Neural cell (in vitro differentiated cells): ENCODE measurements around the gene AGBL4. TPM values are rescaled to one million over a fixed set of nuclear protein-coding genes. Genes with fewer than 3 reads are reported as not detected.

Source experiments
- H2AFZ ChIP-seq: fragments of 200-600, 300-800 bp; sonication (generic), shearing (Covaris generic); 2 replicates; pipeline ENCODE4 v1.6.0; 2014; ENCODE audit warnings: low read depth, mild to moderate bottlenecking, antibody characterized with exemption, low read length, moderate library complexity
- H3F3A ChIP-seq: fragments of 200-600 bp; shearing (Covaris generic); 2 replicates; pipeline ENCODE4 v1.6.1; 2016; ENCODE audit warnings: mild to moderate bottlenecking, moderate library complexity, mixed read lengths, antibody characterized with exemption, low read length; ENCODE audit not compliant: insufficient read depth, poor library complexity, severe bottlenecking
- H3K27ac ChIP-seq: fragments of 200-600, 300-800 bp; sonication (generic), shearing (Covaris generic); 2 replicates; pipeline ENCODE4 v1.5.1; 2014; ENCODE audit warnings: mild to moderate bottlenecking, low read length, moderate library complexity
- H3K27me3 ChIP-seq: fragments of 300-800, 200-600 bp; sonication (generic), shearing (Covaris generic); 2 replicates; pipeline ENCODE4 v1.6.0; 2014; ENCODE audit warnings: mild to moderate bottlenecking, low read depth, low read length, moderate library complexity; ENCODE audit not compliant: insufficient read depth
- H3K36me3 ChIP-seq: fragments of 300-800, 200-600 bp; sonication (generic), shearing (Covaris generic); 2 replicates; pipeline ENCODE4 v1.5.1; 2014; ENCODE audit warnings: mild to moderate bottlenecking, antibody characterized with exemption, low read length, moderate library complexity; ENCODE audit not compliant: insufficient read depth
- H3K4me2 ChIP-seq: fragments of 300-800, 200-600 bp; sonication (generic), shearing (Covaris generic); 2 replicates; pipeline ENCODE4 v1.6.0; 2014; ENCODE audit warnings: mild to moderate bottlenecking, low read length
- H3K4me3 ChIP-seq: fragments of 300-800, 200-600 bp; sonication (generic), shearing (Covaris generic); 2 replicates; pipeline ENCODE4 v1.5.1; 2014; ENCODE audit warnings: mild to moderate bottlenecking, low read length, moderate library complexity
- H3K79me2 ChIP-seq: fragments of 200-600 bp; shearing (Covaris generic); replicated peaks from 2 replicates; pipeline ENCODE4 v1.6.0; 2014; ENCODE audit warnings: mild to moderate bottlenecking, low read length, moderate library complexity; ENCODE audit not compliant: insufficient read depth
- H3K9ac ChIP-seq: fragments of 300-800, 200-600 bp; sonication (generic), shearing (Covaris generic); 2 replicates; pipeline ENCODE4 v1.6.1; 2016; ENCODE audit warnings: mild to moderate bottlenecking, low read length, mixed read lengths
- H3K9me2 ChIP-seq: fragments of 200-600 bp; shearing (Covaris generic); 2 replicates; pipeline ENCODE4 v1.6.1; 2016; ENCODE audit warnings: mild to moderate bottlenecking, low read length, mixed read lengths; ENCODE audit not compliant: insufficient read depth
- H3K9me3 ChIP-seq: fragments of 200-600, 300-800 bp; sonication (generic), shearing (Covaris generic); 2 replicates; pipeline ENCODE4 v1.6.1; 2016; ENCODE audit warnings: mild to moderate bottlenecking, mixed run types, low read length, moderate library complexity, mixed read lengths
- H4K20me1 ChIP-seq: fragments of 200-600 bp; shearing (Covaris generic); 2 replicates; pipeline ENCODE4 v1.6.1; 2016; ENCODE audit warnings: mild to moderate bottlenecking, mixed run types; ENCODE audit not compliant: insufficient read depth
- CTCF ChIP-seq: fragments of 450-650 bp; IDR thresholded peaks from 2 replicates; pipeline ENCODE4 v1.5.1; 2014; ENCODE audit warnings: antibody characterized with exemption, mild to moderate bottlenecking, moderate library complexity; ENCODE audit not compliant: poor library complexity, severe bottlenecking
- EP300 ChIP-seq: fragments of 450-650 bp; conservative IDR thresholded peaks from 2 replicates; pipeline ENCODE4 v1.6.1; 2014; ENCODE audit warnings: antibody characterized with exemption, mild to moderate bottlenecking, moderate library complexity; ENCODE audit not compliant: poor library complexity, severe bottlenecking
- EZH2 ChIP-seq: fragments of 200-600, 300-800 bp; shearing (Covaris generic), sonication (generic); IDR thresholded peaks from 2 replicates; pipeline ENCODE4 v1.6.1; 2014; ENCODE audit warnings: antibody characterized with exemption, low read length, borderline replicate concordance, mild to moderate bottlenecking; ENCODE audit not compliant: insufficient read depth, poor library complexity, severe bottlenecking
- MXI1 ChIP-seq: fragments of 450-650 bp; conservative IDR thresholded peaks from 2 replicates; pipeline ENCODE4 v1.6.1; 2014; ENCODE audit warnings: antibody characterized with exemption, mild to moderate bottlenecking; ENCODE audit not compliant: poor library complexity, severe bottlenecking
- POLR2AphosphoS5 ChIP-seq: IDR thresholded peaks from 2 replicates; pipeline ENCODE4 v1.6.1; 2012
- RAD21 ChIP-seq: fragments of 450-650 bp; conservative IDR thresholded peaks from 2 replicates; pipeline ENCODE4 v1.6.1; 2014; ENCODE audit warnings: antibody characterized with exemption, mild to moderate bottlenecking, moderate library complexity
- REST ChIP-seq: IDR thresholded peaks from 2 replicates; pipeline ENCODE4 v1.6.1; 2012; ENCODE audit warnings: borderline replicate concordance
- SMC3 ChIP-seq: fragments of 450-650 bp; conservative IDR thresholded peaks from 2 replicates; pipeline ENCODE4 v1.6.1; 2014; ENCODE audit warnings: antibody characterized with exemption, mild to moderate bottlenecking, moderate library complexity; ENCODE audit not compliant: poor library complexity
- TAF1 ChIP-seq: IDR thresholded peaks from 2 replicates; pipeline ENCODE4 v1.6.1; 2012; ENCODE audit warnings: low read depth
- polyA plus RNA-seq: library from polyadenylated mRNA; depleted of rRNA; stranded (reverse); fragments of >200 nt; gene quantifications from 2 replicates; pipeline ENCODE4 v1.2.3, GENCODE V29; 2014

The AGBL4 gene
- polyA plus RNA-seq, 1 donor from 2014 or later: 1.3 TPM

- TF ChIP-seq MXI1: no peak
- TF ChIP-seq RAD21: no peak
- TF ChIP-seq REST: no peak
- TF ChIP-seq POLR2AphosphoS5: no peak
- TF ChIP-seq EZH2: no peak
- no peak for TF ChIP-seq SMC3
- no peak for TF ChIP-seq EP300
- TF ChIP-seq TAF1: no peak
- Histone ChIP-seq H2AFZ (no peak overlapping the region), H3K9me3 (no peaks in the 10 kb centered on the region), H3K36me3 (peaks cover 7% of the 10 kb centered on the region), H3K4me2 (no peak overlapping the region), H3K9ac (no peak overlapping the region), H3K79me2 (no peaks in the 10 kb centered on the region), H3K4me3 (no peak overlapping the region), H3K9me2 (no peaks in the 10 kb centered on the region), H3K27ac (no peak overlapping the region), H4K20me1 (no peaks in the 10 kb centered on the region), H3K27me3 (no peaks in the 10 kb centered on the region), H3F3A (no peaks in the 10 kb centered on the region)
Observed at GRCh38 chr1:48726139-48726538, 1297.6 kb downstream of the AGBL4 start.

DNA sequence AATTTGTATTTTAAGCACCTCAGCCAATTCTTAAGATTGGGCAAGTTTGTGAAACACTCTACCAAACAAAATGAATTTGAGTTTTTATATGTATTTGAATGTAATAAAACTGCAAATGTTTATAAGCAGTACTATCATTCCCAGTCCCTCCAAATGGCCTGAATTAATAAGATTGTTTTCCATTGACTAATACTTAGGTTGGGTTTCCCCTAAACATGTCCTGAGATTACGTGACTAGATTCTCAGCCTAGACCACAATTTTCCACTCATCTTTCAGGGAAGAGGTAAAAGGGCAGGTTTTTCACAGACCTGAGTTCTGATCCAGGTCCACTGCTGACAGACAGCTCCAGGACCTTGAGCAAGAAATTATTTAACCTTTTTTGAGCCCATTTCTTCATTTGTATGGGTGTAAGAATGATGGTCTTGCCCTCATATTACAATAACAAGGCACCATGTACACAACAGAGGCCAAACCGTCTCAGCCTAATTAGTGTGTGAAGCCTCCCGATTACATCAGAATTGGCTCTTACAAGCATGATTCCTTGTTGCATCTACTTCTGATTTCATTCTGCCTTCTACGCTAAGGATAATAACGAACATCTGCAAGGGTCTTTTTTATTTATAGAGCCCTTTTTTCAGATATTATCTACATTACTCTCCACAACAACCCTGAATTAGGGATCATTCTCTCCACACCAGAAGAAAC lies 1298.3 kb downstream of the AGBL4 start:
- no peaks in the 10 kb centered on the region for H3K9me2 ChIP-seq
- no peak overlapping the region for H3K4me2 ChIP-seq
- H3K79me2 ChIP-seq: no peaks in the 10 kb centered on the region
- H3K4me3 ChIP-seq: no peak overlapping the region
- H3F3A ChIP-seq: no peaks in the 10 kb centered on the region
- no peak overlapping the region for H2AFZ ChIP-seq
- H4K20me1 ChIP-seq: no peaks in the 10 kb centered on the region
- H3K36me3 ChIP-seq: peaks cover 7% of the 10 kb centered on the region
- H3K9me3 ChIP-seq: no peaks in the 10 kb centered on the region
- no peak for TF ChIP-seq POLR2AphosphoS5
- TF ChIP-seq RAD21: no peak
- no peak for TF ChIP-seq EZH2
- TF ChIP-seq SMC3: no peak
- no peak for TF ChIP-seq CTCF
- TF ChIP-seq EP300: no peak
- TF ChIP-seq MXI1: no peak
- TF ChIP-seq REST: no peak
- no peak for TF ChIP-seq TAF1
- H3K27me3 ChIP-seq: no peaks in the 10 kb centered on the region
- no peak overlapping the region for H3K27ac ChIP-seq
- H3K9ac ChIP-seq: no peak overlapping the region
